NCI-H82 (cell line): ENCODE results near the gene RSRP1.

Experiments used
- DNase-seq: peaks from one replicate; lab custom pipeline; 2025; lab: John Stamatoyannopoulos, UW

RSRP1 gene

DNA sequence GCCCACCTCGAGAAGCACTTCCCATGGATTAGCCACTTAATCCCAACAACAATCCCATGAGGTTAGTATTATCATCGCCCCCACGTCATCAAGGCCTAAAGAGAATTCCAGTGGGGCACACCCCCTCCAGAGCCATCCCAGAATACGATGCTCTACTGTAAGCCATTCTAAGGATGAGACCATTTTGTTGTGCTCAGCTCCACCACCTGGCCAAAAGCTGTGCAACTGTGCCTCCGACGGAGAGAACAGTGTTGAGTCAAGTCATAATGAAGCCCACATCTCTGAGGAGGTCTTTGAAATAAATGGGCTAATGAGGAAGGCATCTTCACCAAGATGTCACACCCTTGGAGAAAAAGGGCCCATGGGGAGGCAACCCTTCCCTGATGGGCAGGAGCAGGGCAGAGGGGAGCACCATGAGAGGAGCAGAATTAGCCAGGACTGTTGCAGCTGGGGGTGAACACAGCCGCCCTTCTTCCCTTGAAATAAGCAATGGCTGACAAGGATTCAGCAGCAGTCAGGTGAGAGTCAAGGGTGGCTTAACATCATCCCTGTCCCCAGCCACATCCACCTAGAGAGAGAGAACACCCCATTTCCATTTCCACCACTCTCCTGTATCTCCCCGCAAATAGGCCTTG, 29.5 kb downstream of the RSRP1 start:
- DNase-seq, result peak; percentile 64

DNA sequence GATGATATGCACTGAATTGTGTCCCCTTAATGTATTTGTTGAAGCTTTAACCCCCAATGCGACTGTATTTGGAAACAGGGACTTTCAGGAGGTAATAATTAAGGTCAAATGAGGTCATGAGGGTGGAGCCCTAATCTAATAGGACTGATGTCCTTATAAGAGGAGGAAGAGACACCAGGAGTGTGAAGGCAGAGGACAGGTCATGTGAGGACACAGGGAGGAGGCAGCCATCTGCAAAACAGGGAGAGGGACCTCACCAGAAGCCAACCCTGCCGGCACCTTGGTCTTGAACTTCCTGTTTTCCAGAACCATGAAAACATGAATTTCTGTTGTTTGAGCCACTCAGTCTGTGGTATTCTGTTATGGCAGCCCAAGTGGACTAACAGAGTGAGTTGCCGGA, 30.2 kb downstream of the RSRP1 start:
- peak; percentile 30 for DNase-seq

DNA sequence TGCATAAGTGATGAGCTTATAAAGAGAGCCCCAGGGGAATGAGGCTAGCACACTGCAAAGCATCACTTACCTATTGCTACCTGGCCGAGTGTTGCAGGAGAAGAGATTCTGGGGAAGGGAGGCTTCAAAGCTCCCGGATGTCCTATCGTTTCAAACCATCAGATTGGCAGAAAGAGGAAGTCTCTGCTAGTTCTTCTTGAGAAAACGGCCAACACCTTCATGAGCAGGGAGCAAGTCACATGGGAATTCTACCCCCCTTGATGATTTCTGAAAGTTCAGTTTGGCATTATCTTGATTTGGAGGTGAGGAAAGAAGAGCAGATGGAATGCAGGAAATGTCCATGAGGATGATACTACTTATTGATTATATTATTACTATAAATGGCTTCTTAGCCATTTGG, 31.1 kb downstream of the RSRP1 start:
- DNase-seq, result no peak

DNA sequence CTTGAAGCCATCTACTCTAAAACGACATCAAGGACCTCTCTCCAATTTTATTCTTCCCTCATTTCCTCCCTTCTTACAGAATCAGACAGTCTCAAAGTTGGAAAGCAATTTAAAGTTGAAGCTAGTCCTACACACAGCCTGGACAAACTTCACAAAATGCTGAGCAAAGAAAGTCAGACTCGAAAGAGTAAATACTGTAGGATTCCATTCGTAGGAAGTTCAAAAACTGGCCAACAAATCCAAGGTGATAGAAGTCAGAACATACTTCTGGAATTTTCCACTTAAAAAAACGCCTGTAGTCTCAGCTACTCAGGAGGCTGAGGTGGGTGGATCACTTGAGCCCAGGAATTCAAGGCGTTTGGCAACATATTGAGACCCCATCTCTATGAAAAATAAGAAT, 34.5 kb downstream of the RSRP1 start:
- DNase-seq, result no peak

DNA sequence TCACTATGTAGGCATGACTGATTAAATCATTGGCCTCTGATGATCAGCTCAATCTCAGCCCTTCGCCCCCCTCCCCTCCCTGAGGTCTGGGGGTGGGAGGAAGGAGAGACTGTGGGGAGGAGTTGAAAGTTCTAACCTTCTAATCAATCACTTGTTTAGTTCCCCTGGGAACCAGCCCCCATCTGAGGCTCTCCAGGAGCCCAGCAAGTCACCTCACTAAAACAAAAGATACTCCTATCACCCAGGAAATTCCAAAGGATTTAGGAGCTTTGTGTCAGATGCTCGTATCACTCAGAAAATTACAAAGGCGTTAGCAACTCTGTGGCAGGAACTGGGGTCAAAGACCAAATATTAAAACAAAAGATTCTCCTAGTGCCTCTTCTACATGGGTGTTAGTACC, 36.5 kb downstream of the RSRP1 start:
- no peak for DNase-seq

DNA sequence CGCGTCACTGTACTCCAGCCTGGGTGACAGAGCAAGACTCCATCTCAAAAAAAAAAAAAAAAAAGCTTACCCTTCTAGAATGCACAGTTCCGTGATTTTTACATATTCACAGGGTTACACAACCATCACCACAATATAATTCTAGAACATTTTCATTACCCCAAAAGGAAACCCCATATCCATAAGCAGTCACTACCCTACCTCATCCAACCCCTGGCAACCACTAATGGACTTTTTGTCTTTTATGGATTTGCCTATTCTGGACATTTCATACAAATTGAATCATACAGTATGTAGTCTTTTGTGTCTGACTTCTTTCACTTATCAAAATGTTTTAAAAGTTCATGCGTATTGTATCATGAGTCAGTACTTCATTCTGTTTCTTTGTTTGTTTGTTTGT, 37.7 kb downstream of the RSRP1 start:
- no peak for DNase-seq

DNA sequence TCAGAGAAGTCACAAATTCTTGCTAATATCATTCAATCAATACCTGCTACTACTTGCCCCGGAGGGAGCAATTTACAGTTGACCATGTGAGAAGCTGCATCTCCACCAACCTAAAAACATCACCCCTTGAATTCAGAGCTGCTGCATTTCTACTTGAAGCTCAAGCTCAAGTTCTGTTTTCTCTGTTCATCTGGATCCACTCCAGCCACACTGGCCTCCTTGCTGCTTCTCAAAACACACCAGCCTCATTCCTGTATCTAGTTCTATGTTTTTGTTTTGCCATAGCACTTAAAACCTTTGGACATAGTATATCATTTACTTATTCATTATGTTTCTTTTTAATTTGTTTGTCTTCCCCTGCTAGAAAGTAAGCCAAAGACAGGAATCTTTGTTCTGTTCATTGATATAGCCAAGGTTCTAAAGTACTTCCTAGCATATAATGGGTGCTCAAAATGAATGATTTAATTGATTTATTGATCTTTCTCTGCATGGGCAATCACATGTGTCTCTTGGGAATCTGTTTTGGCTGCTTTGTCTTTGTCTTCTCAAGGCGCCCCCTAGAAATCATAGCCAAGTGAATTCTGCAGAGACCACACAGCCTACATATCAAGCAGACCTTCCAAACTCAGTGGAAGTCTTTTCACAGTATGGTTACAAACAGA, 38.6 kb downstream of the RSRP1 start:
- no peak for DNase-seq

DNA sequence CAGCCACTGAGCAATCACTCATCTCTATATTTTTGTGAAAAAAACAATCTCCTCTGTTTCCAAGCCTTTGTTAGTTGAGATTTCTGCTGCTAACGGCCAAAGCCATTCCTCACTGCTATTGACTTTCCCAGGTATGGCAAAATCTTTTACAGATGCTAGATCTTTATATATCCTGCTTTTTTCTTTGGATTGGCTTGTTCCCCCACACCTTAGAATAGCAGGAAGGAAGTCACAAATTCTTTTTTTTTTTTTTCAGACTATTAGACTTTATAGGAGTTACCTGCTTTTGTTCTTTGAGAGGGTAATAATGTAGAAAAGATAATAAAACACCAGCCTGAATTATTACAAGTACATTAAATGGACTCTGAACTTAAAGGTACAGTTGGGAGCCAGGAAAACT, 39.2 kb downstream of the RSRP1 start:
- no peak for DNase-seq

DNA sequence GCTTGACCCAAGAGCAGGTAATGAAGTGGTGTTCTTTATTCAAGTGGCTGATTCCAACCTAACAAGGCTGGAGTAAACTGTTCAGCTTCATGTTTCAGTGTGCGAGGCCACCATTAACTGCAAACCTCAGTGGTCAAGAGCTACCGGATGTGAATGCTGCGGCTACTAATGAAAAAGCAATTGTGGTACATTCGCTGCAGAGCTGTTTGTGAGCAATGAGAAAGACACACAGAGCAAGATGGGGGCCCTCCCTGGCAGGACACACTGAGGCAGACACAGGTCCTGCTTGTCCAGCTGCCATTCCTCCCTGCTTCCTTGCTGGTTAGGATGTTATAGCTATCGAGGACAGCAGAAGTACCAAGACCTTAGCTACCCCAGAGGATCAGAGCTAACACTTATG, 41.1 kb downstream of the RSRP1 start:
- DNase-seq, result no peak

DNA sequence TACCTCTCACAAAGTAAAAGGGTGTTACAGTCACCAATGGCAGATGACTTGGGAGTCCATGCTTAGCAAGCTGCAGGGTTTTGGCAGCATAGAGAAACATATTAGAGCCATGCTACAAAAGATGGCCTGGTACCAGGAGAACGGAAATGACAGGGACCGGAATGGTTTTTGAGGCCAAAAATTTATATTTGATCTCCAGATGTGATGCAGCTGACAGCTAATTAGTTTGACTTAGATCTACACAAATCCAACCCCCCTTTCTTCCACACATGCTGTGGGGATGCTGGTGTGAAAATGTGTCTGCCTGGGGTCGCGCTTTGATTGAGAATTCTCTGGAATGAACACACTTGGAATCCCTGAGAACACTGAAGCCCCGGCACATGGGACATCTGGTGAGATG, 41.5 kb downstream of the RSRP1 start:
- no peak for DNase-seq

DNA sequence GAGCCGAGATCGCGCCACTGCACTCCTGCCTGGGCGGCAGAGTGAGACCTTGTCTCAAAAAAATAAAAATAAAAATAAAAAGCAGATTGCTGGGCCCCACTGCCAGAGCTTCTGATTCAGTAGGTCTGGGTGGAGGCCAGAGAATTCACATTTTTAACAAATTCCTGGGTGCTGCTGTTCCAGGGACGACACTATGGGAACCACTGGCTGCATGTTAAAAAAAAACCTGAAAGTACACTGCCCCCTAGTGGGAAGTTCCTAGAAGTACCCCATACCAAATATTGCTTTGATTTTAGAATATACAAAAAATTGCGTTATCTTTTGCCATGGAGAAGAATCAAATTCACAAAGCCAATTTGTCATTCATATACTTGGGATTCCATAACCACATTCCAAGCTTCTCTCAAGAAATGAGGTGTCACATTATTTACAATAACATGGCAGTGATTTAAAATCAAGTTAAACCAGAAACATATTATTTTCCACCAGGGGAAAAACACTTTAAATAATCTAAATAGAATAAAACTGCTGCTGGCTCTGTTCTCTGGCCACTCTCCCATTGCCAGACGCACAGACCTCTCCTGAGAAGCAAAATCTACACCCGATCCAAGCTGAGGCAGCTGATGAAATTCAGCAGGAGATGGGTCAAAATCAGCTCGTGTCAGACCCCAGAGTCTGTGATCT, 42.3 kb downstream of the RSRP1 start:
- DNase-seq, result peak; percentile 71

DNA sequence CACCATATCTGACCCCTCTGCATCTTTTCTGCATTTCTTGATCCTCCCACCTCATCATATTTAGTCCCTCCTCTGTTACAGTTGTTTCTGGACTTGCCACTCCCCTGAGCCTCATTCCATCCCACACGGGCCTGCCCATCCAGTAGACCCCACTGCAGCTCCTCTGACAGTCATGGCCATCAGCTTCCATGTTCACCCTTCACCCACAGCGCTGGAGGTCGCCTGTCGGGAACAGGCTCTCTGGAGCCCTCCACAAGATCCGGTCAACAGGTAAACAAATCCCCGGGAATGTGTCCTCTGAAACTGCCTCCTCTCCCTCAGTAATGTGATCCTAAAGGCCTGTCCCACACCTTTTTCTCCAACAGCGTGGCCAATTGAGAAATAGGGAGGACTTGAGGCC, 46.2 kb downstream of the RSRP1 start:
- DNase-seq, result no peak

DNA sequence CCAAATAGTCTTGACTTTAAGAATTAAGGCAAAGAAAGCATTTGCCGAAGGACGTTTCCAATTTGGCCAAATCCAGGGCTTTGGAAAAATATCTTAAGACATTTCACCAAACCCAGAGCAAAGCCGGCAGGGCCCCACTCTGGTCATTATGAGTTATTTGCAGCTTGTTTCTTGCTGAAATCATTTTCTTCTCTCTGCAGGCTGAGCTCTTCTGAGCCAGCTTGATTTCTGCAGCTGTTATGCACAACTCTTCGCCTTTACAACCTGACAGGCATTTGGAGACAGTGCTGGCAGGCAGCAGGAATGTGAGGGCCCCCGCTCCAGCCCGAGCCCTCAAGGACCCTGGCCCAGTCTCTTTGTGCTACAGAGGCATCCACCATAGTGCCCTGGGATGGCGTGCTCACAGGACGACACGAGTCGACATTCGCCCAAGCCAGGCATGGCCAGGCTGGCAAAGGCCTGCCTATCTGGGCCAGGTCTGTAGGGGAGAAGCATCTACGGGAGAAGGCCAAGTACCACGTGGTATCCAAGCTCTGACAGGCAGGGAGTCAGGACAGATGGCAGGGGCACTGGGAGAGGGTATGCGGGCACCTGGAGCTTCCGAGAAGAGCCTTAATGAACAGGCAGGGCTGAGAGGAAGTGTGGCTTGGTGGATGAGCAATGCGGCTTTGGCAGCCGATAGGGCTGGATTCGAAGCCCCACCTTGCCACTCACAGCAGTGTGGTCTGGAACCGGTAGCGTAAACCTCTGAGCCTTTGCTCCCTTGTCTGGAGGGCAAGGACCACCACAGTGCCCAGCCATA, 47.2 kb downstream of the RSRP1 start:
- DNase-seq, result no peak

DNA sequence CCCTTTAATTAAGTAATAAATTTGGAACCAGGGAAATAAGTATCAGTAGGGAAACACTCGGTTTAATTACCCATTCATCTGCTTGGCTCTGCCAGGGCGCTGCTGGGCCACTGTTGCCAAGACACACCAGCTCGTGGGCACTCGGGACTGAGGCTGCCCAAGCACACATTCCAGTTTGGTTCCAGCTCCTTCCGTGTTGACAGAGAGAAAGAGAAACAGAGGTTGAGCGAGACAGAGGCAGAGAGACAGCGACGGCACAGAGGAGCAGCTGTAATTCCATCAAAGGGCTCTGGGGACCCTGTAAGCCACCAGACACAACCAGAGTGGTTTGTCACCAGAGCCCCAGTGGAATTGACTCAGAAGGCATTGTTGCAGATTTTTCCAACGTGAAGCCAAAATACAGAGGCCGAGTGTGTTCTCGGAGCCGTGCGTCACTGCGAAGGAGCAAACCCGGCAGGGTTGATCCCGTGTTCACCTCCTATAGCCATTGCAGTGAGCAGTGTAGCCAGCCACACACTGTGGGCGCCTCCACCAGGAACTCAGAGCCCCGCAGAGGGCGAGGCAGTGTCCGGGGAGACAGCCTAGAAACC, 48.5 kb downstream of the RSRP1 start:
- peak; percentile 33 for DNase-seq

DNA sequence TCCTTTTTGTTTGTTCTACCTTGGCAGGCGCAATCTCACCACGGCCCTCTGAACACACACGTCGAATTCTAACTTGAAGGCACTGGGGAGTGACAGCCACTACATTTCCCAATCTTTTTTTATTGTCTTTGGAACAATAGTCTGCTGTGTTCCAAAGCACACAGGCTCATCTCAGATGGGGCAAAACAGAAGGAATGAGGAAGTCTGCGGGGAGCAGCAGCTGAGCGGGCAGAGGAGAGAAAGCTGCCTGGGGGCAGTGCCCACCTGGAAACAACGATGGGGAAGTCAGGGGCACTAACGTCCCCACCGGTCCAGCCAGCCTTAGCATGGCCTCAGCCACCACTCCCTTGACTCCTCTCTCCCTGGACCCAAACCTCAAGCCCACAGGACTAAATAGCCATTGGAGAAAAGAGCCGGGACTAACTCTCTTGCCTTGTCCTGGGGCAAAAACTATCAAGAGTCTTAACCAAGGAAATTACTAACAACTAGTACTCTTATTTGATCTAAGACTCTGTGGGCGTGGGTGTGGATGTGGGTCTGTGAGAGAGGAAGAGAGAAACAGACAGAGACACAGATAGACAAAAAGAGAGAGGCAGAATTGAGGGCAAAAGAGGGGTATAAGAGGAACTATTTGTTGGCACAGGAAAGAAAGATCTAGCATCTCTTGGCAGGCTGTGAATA, 49.1 kb downstream of the RSRP1 start:
- DNase-seq, result no peak

DNA sequence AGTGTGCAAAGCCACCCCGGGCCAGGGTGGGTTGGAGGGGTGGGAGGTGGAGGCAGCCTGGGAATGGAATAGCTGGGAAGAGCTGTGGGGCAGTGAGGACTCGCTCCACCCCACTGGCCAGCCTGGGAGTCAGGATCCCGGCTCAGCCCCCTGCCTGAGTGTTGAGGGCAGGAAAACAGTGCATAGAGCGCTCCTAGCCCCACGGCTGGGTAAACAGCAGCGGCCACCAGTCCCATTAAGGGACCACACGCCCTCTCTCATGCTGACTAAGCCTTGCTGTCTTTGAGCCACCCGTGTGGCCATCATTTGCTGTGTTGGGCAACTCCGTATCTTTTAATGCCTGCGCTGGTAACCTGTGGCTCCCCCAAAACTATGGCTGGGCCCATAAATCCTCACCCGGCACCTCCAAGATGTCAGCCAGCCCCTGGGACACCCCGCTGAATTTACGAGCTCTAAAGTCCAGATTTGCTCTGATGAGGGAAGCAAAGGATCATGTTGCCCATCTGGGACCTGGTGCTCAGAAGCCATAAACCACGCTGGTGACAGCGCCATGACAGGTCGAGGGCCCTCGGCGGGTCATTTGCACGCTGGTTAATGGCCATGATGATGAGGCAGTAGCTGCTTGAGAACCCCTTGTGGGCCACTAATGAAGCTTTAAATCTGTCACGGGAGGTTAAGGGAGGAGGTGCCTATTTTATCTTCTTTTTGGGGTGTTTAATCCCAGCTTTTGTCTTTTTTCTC, 49.8 kb downstream of the RSRP1 start:
- no peak for DNase-seq

DNA sequence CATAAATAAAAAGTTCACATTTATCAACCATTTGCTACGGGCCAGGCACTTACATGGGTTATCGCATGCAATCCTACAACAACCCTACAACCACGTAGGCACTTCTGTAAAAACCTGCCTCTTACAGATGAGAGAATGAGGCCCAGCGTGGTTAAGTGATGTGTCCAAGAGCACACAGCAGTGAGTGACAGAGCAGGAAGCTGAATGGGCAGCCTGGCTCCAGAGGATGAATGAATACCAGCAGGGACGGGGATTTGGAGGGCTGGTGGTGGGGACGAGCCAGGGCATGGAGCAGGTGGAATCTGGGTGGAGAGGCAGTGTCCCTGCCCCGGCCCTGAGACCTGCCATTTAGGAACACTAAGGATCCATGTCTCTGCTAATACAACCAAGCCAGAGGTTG, 50.4 kb downstream of the RSRP1 start:
- DNase-seq, result no peak

DNA sequence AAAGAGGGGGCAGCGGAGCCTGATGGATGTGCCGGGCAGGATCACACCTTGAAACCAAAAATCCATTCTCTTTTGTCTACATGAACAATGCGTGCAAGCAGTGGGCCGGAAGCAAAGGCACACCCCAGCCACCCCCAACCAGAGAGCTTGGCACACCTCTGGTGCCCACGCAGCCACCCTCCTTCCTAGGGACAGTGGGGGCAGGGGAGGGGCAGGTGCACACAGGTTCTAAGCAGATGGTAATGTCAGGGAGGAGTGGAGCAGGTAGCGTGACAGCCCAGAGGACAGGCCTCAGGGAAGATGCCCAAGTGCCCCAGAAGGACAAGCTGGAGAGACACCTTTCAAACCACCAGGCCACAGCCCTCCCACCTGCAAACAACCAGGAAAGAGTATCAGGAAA, 51.4 kb downstream of the RSRP1 start:
- no peak for DNase-seq

DNA sequence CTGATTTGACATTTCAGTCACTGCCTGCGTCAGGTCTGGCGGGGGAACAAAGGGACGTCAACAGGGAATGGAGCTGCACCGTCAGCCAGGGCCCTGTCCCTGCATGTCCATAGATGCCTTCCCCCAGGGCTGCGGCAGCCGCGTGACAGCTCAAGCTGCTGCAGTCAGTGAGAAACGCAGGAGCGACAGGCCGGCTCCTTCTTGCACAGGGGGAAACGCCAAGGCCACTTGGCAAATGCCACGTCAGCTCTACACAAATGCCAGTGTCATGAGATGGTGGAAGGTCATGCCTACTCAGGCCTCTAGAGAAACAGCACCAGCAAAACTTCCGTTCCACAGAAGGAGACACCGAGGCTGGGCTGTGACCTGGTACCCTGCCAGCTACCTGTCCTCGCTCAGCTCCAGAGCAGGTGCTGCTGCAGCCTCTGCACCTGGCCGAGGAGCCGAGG, 52.7 kb downstream of the RSRP1 start:
- no peak for DNase-seq

DNA sequence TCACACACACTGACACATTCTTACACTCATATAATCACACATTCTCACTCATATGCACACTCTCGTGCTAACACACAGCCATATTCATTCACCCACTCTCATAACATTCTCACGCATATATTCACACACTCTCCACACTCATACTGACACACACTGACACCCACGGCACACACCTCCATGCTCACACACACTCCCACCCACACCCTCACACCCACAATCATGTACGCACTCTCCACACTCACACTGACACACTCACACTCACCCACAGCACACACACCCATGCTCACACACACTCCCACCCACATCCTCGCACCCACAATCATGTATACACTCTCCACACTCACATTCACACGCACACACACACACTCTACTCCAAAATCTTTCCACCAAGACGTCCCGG, 53.2 kb downstream of the RSRP1 start:
- no peak for DNase-seq

DNA sequence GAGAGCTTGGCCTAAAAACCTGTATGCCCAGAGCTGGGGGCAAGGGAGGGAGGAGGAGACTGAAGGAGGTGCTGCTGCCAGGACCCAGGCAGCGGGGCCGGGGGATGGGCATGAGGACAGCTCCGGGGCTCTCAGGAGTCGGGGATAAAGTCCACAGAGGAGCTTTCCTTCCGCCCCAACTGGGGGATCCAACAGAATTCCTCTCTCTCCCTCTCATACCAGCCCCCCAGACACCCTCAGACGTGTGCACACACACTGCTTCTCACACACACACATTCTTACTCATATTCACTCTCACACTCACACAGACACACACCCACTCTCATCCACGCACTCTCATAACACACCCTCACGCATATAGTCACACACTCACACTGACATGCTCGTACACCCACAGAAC, 54.0 kb downstream of the RSRP1 start:
- DNase-seq, result no peak
